ENCODE results near the gene YPEL1.
A peak's percentile ranks its signal among the peaks of the same experiment; 100 is the strongest.

The YPEL1 gene, protein sequence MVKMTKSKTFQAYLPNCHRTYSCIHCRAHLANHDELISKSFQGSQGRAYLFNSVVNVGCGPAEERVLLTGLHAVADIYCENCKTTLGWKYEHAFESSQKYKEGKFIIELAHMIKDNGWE

DNA sequence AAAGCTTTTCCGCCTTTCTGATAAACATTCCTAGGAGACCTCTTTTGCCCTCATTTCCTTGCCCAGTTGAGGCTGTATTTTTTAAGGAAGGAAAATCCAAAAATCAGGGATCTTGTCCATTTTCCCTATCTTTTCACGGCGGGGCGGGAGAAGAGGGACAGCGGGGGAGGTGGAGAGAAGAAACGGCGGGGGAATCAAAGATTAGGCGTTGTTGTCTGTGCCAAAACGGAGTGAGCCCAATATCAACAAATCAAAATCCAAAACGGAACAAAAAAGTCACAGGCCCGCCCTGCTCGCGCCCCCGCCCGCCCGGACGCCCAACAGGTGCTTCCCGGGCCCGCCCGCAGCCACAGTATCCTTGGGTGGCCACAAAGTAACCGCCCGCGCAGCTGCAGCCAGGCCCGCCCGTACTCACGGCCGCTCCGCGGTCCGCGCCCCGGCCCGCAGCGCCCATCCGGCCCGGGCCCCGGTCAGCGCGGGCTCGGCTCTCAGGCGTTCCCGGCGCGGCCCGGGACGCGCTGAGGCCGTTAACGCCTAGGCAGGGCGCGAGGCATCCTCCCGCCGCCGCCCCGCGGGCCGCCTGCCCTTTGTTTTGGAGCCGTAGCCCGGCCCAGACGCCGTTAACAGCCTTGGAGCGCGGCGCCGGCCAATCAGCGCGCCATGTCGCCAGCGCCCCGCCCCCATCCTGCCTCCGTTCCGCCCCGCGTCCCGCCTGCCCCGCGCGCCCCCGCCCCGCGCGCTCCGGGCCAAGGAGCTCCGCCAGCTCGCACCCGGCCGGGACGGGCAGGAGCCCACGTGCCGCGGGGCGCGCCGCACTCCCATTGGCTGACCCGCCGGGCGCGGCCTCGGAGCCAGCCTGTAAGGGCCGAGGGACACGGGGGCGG lies at the start of gene YPEL1:
Gene YPEL1, minus strand, starts transcription at position 595 of the 884 bp plus-strand sequence. CDS start 25,050 bp downstream, outside the sequence.
- peak; percentile 95 for DNase-seq

DNA sequence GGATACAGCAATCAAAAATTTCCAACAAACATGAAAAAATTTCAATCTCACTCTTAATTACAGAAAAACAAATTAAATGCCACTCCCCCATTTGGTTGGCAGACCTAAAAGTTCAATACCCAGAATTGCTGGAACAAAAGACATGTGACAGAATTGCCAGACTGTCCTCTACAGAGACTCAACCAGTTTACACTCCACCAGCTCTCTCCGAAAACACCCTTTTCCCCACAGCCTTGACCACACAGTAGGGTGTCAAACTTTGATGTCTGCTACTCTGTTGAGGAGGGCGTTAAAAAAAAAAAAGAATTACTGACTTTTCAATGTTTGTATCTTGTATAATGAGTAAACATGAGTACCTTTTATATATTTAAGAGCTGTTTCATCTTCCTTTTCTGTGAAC lies 44.7 kb upstream of the YPEL1 start:
- no peak for DNase-seq

DNA sequence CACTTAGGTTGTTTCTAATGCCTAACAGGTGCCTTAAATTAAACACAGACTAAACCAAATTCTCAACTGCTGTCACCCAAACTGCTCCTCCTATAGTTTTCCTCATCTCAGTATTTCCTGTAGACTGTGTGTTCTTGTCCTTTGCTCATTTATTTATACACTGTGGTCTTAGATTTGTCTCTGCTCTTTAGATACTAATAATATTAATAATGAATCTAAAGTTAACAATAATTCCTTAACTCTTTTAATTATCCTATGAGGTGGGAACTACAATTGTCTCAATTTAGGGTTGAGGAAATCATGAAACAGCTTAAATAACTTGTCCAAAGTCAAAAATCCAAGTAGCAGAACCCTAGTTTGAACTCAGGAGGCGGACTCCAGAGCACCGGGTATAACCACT lies 43.9 kb upstream of the YPEL1 start:
- DNase-seq: no peak

DNA sequence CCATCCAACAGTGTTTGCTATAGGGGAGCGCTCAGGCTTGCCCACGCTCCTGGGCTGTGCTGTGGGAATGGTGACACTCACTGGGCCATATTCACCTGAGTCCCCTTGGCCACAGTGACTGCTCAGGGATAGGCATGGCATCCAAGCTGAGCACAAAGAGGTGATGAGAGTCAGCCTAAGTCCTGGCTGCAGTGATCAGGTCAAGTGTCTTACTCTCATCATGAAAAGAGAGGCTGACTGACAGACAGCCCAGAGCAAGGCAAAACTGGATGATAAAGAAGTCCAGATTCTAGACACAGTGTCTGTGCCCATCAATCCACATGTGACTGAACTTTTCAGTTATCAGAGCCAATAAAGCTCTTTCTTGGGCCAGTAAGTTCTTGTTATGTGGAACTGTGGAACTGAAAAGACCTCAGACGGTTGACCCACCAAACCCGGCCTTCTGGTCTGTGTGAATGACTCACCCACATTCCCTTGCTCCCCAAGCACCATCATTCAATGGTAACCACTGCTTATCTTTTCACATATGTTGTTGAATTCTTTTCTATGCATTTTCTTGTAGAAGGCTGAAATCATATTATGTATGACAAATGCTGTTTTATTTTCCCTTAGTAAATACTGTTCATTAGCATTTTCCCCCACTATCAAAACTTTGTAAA lies 43.2 kb upstream of the YPEL1 start:
- no peak for DNase-seq

DNA sequence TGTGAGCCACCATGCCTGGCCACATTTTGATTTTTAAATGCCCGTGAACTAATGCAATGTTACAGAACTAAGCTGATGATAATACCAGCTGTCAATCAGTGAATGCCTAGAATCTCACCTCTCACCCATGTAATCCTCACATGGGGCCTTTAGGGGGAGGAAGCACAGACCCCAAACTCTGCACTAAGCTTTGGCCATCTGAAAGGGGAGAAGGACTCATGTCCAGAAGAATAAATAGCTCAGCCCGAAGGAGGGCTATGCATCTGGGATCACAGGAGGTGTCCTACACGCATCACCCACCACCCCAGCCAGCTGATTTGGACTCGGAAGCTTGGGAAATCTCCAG lies 36.0 kb upstream of the YPEL1 start:
- no peak for DNase-seq

DNA sequence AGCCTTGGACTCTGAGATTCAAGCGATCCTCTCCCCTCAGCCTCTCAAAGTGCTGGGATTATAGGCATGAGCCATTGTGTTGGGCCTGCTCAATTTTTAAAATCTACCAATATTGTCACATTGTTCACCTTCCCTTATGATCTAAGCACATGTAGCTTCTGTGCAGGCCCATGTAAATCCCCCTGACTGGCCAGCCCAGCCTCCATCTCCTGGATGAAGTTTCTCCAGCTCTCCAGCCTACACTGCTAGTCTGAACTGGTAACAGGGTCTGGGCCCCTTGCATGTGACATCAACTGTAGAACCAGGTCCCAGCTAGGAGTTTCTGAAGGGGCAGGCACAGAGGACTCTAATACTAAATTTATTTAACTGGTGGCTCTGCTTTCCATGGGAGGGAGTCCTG lies 32.8 kb upstream of the YPEL1 start:
- DNase-seq: no peak

DNA sequence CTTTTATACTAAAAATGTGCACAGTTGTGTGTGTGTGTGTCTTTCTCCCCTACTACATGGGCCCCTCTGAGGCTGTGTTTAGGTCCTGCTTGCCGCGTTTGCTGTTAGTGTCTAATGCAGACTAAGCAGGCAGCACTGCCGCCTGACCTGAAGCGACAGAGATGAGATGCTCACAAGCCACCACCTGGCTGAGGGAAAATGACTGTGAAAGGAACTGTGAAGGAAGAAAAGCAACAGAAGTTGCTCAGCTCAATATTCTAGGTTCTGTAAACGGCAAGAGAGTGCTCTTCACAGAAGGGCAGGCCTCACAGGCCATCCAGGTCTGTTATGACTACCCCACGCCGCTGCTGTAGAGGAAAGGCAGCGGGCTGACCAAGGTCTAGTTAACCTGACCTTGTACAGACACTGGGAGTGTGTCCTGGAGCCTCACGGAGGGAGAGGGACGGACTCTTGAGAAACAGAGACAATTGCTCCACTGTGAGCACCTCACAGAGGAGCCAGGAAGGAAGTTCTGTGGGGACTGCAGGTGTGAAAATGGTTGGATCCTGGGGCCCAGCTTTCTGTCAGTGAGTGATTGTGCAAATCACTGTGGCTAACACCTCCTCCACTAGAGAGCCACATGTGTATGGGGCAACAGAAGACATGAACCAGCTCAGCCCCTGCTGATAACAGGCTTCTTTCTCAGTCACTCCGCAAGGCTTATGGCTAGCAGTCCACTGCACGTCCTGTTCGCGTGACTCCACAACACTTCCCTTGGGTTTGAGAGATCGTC lies 31.3 kb upstream of the YPEL1 start:
- peak; percentile 71 for DNase-seq

DNA sequence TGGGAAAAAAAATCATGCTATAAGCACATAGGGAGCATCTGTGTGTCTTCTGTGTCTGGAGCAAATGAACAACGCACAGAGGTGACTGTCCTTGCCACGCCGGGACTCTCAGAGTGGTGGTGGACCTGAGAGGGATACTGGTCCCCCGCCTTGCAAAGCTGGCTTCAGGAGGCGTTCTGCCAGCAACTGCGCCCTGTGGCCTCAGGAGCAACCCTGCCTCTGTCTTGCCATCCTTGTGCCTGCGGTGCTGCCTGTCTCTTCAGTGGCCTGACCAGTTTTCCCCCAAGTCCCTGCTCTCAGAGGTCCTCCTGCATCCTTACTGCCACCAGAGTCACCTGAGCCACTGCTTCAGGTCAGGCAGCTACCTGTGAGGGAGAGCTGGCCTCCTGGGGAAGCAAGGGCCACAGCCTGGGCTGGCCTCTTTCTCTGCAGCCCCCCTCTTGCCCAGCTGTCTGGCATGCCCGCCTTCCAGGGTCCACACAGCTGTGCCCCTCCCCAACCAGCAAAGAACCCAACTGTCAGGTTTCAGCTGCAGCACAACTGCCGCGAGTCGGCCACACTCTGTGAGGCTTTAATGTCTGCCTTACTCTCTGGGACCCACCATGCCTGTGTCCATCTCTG lies 30.4 kb upstream of the YPEL1 start:
- no peak for DNase-seq

DNA sequence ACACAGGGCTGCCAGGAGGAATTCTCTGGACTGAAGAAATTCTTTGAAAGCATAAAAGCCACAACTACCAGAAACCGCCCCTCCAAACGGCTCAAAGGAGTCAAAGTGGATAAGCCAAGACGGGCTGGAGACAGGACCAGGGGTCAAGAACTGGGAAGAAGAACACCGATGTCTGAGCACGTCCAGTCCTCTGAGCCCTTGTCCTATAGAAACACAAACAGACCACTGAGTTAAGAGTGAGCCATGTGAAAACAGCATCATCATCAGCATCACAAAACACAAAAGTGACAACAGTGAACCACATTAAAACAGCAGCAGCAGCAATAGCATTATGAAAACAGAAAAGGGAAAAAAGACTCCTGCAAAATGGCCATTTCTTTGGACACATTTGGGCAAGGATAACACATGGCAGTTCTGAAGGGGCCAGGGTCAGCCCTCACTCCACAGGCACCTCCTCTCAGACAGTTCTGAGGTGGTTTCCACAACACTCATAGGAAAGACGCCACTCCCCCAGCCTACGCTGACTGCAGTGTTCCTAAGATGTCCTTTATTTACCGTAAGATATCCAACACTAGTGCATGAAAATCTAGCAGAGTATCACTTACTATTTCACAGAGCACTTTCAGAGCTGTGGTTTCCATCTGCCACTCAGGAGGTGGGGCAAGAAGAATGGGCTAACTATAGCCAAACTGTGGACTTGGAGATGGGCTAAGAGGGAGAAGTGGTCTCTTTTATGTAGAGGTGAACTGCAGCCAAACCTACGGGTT lies 28.6 kb upstream of the YPEL1 start:
- peak; percentile 49 for DNase-seq

DNA sequence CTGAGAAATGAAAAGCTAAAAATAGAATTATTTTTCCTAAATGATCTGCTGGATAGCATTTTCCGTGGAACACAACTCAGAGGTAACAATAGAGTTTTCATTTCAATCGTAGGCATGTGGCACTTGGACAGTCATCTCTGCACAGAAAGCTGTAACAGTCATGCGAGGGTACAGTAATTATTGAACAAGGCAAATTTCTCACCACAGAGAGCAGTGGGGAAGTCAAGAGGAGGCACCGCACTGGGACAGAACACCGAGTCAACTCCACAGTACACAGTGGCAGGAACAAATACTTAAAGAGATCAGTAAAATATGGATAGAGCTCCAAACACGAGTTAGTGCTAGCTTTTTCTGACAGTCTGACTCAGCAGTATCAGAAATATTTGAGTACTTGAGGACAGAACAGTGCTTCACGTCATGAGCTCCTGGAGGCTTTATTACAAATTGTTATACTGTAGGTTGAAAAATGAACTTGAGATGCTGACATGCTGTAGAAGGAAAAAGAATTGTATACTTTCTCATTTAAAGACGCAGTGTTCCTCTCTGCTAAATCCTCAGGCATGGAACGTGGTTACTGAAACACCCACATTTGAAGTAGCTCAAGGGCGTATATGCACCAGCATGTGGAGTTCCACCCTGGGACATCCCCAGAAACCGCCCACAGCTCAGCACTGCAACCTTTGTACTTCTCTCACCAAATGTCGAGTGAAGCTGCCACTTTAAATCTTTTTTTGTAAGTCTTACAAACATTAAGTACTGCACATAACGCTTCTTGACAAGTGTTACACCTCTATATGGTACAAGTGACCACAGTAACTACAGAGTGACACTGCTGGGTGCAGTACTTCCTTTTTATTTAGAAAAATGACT lies 27.4 kb upstream of the YPEL1 start:
- peak; percentile 62 for DNase-seq

DNA sequence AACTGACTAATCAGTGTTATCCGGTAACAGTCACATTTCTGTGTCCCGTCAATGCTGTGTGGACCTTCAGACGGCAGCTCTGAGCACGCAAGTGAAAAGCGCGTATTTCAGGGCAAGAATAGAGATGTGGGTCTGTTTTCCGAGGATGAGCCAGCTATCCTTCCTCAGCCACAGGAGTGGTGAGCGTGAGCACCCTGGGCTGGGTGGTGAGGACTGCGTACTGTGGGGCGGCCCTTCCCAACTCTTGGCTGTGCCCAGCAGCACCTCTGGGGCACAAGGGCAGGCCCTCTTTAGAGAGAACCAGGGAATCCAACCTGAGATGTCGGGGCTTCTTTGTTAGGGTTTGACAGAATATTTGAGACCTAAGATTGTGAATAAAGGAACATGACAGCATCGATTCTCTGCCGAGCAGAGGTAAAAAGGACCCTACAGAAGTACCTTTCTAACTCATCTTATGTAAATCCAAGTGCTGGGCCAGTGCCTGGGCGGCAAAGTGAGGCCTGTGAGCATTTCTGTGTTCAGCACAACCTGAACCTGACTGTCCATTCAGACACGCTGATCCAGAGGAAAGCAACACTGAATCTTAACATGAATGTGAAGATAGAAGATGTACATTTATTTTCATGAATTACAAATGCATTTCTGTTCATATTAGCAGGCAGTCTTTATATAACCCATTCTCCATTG lies 26.5 kb upstream of the YPEL1 start:
- no peak for DNase-seq

DNA sequence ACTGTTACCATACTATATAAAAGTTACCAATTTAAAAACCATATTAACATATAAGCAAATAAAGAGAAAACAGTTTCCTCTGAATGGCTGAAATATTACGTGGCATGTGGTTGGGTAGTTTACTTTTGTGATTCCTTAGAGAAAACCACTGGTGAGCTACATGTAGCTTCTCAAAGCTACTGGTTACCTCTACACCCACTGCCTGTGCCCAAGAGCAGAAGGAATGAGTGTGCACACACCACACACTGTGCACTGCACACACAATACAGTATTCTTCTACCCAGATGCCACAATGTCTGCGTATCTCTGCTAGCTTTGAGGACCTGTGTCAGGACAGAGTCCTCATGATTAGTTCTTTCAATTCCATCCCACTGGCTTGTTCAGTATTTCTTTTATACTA lies 25.5 kb upstream of the YPEL1 start:
- peak; percentile 59 for DNase-seq

DNA sequence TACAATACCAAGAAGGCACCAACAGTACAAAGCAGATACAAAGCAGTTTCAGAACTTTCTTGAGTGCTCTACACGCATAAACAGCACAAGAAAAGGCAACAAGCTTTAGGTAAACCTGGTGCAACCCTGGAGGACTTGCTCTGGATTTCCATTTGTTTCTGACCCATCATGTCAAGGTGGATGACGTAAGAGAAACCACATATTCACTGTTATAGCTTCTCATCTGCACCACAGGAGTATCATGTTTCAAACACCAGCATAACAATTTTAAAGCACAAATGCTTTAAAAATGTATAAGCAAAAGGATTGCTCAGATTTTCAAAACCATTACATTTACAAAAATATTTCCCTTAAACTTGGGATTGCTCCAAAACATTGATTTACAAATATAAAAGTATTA lies 25.0 kb upstream of the YPEL1 start:
- no peak for DNase-seq

DNA sequence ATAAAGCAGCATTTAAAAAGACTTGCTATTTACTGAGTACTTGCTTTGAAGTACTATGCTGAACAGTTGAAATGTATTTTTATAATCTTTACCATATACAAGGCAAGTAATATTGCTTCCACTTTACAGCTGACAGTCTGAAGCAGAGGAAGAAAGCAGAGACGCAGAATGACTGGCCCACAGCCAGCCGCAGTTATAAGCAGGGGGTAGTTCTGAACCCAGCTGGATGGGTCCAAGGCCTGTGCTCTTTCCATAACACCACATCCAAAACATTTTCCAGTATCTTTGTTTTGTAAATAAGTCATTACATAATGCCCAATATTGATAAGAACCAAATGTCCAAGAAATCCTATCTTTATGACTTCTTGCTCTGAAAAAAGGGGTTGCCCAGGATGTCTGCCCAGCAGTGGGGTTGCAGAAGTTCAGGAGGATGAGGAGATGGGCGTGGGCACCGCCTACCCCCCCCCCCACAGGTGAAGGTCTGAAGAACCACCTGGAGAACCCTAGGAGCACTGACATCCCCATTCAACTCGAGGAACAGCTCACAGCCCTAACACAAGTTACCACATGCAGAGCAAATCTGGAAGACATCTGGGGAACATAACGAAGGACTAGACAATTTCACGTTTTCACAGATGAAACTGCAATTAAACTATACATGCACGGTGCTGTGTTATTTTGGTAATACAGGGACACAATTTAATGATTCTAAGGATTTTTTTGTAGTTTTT lies 24.2 kb upstream of the YPEL1 start:
- DNase-seq: no peak

DNA sequence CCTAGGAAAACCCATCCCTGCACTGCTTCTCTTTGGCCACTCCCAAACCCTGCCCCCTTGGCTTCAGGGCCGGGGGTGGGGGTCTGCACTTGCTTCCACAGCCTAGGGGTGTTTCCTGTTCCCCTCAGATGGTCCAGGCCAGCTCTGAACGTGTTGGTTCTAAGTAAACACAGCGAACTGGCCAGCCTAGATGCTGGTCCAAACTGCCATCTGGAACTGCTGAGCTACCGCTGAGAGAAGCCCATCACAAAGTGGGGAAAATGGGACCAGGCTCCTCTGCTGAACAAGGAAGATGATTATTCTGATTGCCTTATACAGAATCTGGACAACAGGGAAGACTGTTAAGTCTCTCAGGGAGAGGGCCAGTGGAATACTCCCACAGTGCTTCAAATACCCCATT lies 23.5 kb upstream of the YPEL1 start:
- no peak for DNase-seq

DNA sequence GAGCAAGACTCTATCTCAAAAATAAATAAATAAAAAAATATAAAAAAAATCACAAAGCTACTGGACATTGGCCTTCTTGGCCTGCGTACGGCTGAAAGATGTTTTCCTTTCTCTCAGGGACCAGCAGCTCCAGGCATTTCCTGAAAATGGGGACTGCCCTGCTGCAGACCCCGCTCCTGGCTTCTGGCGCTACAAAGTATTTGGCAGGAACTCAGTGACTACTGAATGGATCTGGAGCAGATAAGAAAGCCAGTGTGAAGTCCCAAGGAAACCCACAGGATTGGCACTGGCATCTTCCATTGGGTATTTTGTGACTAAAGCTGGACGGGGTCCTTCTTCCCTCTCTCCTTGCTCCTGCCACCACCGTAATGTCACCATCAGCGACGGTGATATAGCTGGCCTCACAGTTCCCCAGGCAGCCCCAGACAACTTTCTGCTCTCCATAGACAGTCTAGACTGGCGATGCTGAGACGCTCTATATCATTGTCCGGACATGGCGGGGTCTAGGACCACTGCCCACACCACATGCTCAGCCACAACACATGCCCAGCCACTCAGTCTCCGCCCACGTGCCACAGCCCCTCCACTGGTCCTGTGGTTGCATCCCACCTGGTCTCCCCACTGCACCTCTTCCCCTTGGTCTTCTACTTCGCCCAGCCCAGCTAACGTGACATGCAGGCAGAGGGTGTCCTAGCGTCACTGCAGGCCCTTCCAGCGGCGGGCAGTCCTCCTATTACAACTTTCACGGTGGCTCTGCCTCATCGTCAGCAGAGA lies 22.7 kb upstream of the YPEL1 start:
- no peak for DNase-seq

DNA sequence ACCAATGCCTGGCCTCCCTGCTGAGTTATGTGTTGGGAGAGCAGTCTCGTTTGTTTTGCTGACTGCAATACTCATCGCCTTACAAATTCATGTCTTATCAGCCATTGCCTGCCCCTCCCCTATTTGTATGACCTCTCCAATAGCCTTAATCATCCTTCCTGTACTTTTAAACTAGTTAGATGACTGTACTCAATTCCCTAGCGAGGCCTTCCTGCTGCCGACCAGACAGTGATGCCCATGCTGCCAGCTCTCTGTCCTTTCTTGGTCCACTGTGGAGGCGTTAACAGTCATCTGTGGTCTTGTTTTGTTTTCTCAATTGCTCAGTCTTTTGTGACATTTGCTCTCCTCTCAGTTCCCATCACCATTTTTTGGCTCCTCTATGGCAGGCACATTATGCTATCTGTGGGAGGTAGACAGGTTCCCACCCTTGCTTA lies 20.3 kb upstream of the YPEL1 start:
- DNase-seq: no peak

DNA sequence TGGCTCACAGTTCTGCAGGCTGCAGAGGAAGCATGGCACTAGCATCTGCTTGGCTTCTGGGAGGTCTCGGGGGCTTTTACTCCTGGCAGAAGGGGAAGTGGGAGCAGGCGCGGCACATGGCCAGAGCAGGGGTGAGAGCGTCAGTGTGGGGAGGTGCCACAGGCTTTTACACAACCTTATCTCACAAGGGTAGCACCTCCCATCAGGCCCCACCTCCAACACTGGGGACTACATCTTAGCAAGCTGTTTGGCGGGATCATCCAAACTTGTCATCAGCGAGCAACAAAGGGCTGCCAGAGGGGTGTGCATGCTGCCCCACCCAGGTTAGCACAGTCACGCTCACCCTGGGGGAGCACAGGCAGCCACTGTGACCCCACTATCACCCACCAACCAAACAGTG lies 18.9 kb upstream of the YPEL1 start:
- no peak for DNase-seq

Data from activated naive CD4-positive, alpha-beta T cell treated with Interleukin-2 at 50 U/mL for 16 hours (primary cell).